HUES64 (cell line): Measurements from ENCODE around the gene ETNPPL.
A peak's percentile ranks its signal among the peaks of the same experiment; 100 is the strongest.

Experiments used
- H3K27ac ChIP-seq: 2 replicates; pipeline ENCODE4 v1.7.0; 2013; ENCODE audit warnings: low read depth, low read length, inconsistent platforms
- H3K27me3 ChIP-seq: 2 replicates; pipeline ENCODE4 v1.6.1; 2013; ENCODE audit warnings: mild to moderate bottlenecking, low read length; ENCODE audit not compliant: insufficient read depth
- H3K36me3 ChIP-seq: 2 replicates; pipeline ENCODE4 v1.6.1; 2013; ENCODE audit warnings: mild to moderate bottlenecking, low read length; ENCODE audit not compliant: insufficient read depth
- H3K4me1 ChIP-seq: 2 replicates; pipeline ENCODE4 v1.6.1; 2013; ENCODE audit warnings: mild to moderate bottlenecking, low read length, moderate library complexity; ENCODE audit not compliant: insufficient read depth
- H3K4me3 ChIP-seq: 2 replicates; pipeline ENCODE4 v1.5.1; 2013; ENCODE audit warnings: mild to moderate bottlenecking, low read length, moderate library complexity
- H3K9ac ChIP-seq: 2 replicates; pipeline ENCODE4 v1.6.1; 2013; ENCODE audit warnings: mild to moderate bottlenecking, low read depth, low read length
- H3K9me3 ChIP-seq: 2 replicates; pipeline ENCODE4 v1.6.1; 2013; ENCODE audit warnings: low read depth, low read length; ENCODE audit not compliant: insufficient read depth
- WGBS: fragments of 150-250, 120-280 bp; methylation state at CpG from one replicate; pipeline ENCODE4 v1.1.7; 2013; ENCODE audit warnings: missing lambda C conversion rate; 5-methylcytosine and 5-hydroxymethylcytosine counted together

The ETNPPL gene

GRCh38 chr4:108787106-108787505 is 24.3 kb upstream of the ETNPPL start:
- no peak overlapping the region for H3K27ac ChIP-seq
- no peak overlapping the region for H3K4me3 ChIP-seq
- no peaks in the 10 kb centered on the region for H3K4me1 ChIP-seq
- H3K27me3 ChIP-seq = no peaks in the 10 kb centered on the region
- no peaks in the 10 kb centered on the region for H3K36me3 ChIP-seq
- H3K9ac ChIP-seq = no peak overlapping the region
- WGBS = 91% methylated on average over 14 of the region's 14 CpGs
- no peaks in the 10 kb centered on the region for H3K9me3 ChIP-seq

GRCh38 chr4:108786351-108786750 is 23.5 kb upstream of the ETNPPL start:
- no peak overlapping the region for H3K4me3 ChIP-seq
- no peaks in the 10 kb centered on the region for H3K9me3 ChIP-seq
- WGBS = 92% methylated on average over 8 of the region's 8 CpGs

DNA sequence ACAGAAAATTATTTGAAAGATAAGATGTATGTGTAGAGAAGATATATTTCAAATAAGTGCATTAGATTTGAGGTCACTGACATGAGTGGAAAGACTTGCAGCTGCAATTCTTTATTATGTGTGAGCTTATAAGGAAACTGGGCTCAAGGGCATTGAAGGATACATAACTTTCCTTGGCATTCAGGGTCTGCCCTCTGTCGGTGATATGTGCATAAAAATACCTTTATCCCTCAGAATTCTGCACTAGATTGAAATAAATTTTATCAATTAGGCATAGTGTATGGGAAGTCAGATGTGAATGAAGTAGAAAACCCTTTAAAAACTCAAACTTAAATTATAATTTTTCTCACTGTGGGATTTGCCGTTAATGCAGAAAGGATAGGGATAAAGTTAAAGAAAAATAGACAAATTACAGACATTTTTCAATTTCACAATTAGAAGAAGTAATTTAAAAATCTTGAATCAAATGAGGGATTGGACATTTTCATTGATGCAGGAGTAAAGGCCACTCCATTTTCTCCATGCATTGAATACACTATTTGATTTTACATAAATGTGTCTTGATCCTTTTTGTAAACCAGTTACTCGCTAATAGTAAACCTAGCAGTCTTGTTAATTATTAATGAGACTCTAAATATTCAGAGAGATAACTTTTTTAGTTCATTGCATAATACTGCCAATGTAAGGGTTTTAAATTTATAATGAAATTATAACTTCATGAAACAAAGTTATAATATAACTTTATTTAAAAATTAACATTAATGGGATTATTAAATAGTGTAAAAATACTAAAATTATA is 21.0 kb upstream of the ETNPPL start:
- Histone ChIP-seq H3K9ac (no peak overlapping the region), H3K4me1 (no peaks in the 10 kb centered on the region), H3K36me3 (no peaks in the 10 kb centered on the region), H3K4me3 (no peak overlapping the region), H3K9me3 (no peaks in the 10 kb centered on the region), H3K27me3 (no peaks in the 10 kb centered on the region), H3K27ac (no peak overlapping the region)
- WGBS = no CpG with 5 or more reads among the region's 3 CpGs

More at GRCh38 chr4:108786351-108786750, 23.5 kb upstream of the ETNPPL start:
- Histone ChIP-seq H3K27me3 (no peaks in the 10 kb centered on the region), H3K4me1 (no peaks in the 10 kb centered on the region), H3K9ac (no peak overlapping the region), H3K27ac (no peak overlapping the region), H3K36me3 (no peaks in the 10 kb centered on the region)

- no peaks in the 10 kb centered on the region for H3K4me1 ChIP-seq
- H3K4me3 ChIP-seq = no peak overlapping the region
- H3K27ac ChIP-seq = no peak overlapping the region
Measured at GRCh38 chr4:108779958-108780357, 17.1 kb upstream of the ETNPPL start.

GRCh38 chr4:108777388-108777787 is 14.5 kb upstream of the ETNPPL start:
- 94% methylated on average over 2 of the region's 2 CpGs for WGBS
- H3K4me1 ChIP-seq = no peaks in the 10 kb centered on the region

More at GRCh38 chr4:108779958-108780357, 17.1 kb upstream of the ETNPPL start:
- Histone ChIP-seq H3K9ac (no peak overlapping the region), H3K36me3 (no peaks in the 10 kb centered on the region), H3K27me3 (no peaks in the 10 kb centered on the region), H3K9me3 (no peaks in the 10 kb centered on the region)

DNA sequence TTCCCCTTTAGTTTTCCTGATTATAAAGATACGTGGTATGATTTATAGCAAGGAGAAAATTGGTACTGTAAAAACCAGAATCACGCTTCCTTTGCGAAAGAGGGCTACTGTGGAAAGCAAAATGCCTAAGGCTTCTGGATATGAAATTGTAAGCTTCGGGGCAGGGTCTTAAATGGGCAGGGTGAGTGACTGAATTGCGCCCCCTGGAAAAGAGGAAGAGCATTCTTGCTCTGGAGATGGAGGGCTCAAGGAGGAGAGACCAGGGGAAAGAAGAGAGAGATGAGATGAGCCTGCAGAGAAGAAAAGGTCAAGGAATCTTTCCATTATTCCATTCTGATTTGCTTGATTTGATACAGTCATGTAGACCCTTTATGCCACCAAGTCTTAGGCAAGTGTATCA is 13.1 kb upstream of the ETNPPL start:
- no peak overlapping the region for H3K27ac ChIP-seq
- H3K4me3 ChIP-seq = no peak overlapping the region
- no peaks in the 10 kb centered on the region for H3K27me3 ChIP-seq
- H3K9ac ChIP-seq = no peak overlapping the region
- H3K36me3 ChIP-seq = no peaks in the 10 kb centered on the region
- H3K4me1 ChIP-seq = no peaks in the 10 kb centered on the region
- 90% methylated on average over 5 of the region's 5 CpGs for whole genome bisulfite sequencing
- H3K9me3 ChIP-seq = no peaks in the 10 kb centered on the region

More at GRCh38 chr4:108777388-108777787, 14.5 kb upstream of the ETNPPL start:
- Histone ChIP-seq H3K9ac (no peak overlapping the region), H3K36me3 (no peaks in the 10 kb centered on the region), H3K9me3 (no peaks in the 10 kb centered on the region), H3K27me3 (no peaks in the 10 kb centered on the region), H3K4me3 (no peak overlapping the region), H3K27ac (no peak overlapping the region)

- no peak overlapping the region for H3K4me3 ChIP-seq
- no peaks in the 10 kb centered on the region for H3K27me3 ChIP-seq
- H3K27ac ChIP-seq = no peak overlapping the region
- H3K9ac ChIP-seq = no peak overlapping the region
- no peaks in the 10 kb centered on the region for H3K36me3 ChIP-seq
- no peaks in the 10 kb centered on the region for H3K4me1 ChIP-seq
- WGBS = 89% methylated on average over 5 of the region's 5 CpGs
- H3K9me3 ChIP-seq = no peaks in the 10 kb centered on the region
Measured at GRCh38 chr4:108774809-108775530, 12.1 kb upstream of the ETNPPL start.

GRCh38 chr4:108772402-108772801 is 9.5 kb upstream of the ETNPPL start:
- H3K9me3 ChIP-seq = no peaks in the 10 kb centered on the region
- H3K27ac ChIP-seq = no peak overlapping the region
- WGBS = 95% methylated on average over 7 of the region's 7 CpGs
- H3K36me3 ChIP-seq = no peaks in the 10 kb centered on the region
- no peak overlapping the region for H3K9ac ChIP-seq
- no peaks in the 10 kb centered on the region for H3K27me3 ChIP-seq
- H3K4me1 ChIP-seq = no peaks in the 10 kb centered on the region
- H3K4me3 ChIP-seq = no peak overlapping the region

- Histone ChIP-seq H3K9ac (no peak overlapping the region), H3K27me3 (peaks cover 32% of the 10 kb centered on the region), H3K27ac (no peak overlapping the region), H3K36me3 (no peaks in the 10 kb centered on the region), H3K4me1 (peaks cover 6% of the 10 kb centered on the region; the same call in 1 of the 2 replicates), H3K9me3 (no peaks in the 10 kb centered on the region), H3K4me3 (no peak overlapping the region)
- WGBS = 89% methylated on average over 3 of the region's 3 CpGs
Measured at GRCh38 chr4:108766058-108766457, 3.2 kb upstream of the ETNPPL start.

GRCh38 chr4:108763986-108764385 is 1.1 kb upstream of the ETNPPL start:
- H3K36me3 ChIP-seq = no peaks in the 10 kb centered on the region
- H3K4me1 ChIP-seq = peaks cover 6% of the 10 kb centered on the region; the same call in 1 of the 2 replicates
- peaks cover 44% of the 10 kb centered on the region for H3K27me3 ChIP-seq
- no peak overlapping the region for H3K27ac ChIP-seq
- no peak overlapping the region for H3K9ac ChIP-seq
- H3K4me3 ChIP-seq = no peak overlapping the region
- H3K9me3 ChIP-seq = no peaks in the 10 kb centered on the region
- no CpG with 5 or more reads among the region's 4 CpGs for WGBS

DNA sequence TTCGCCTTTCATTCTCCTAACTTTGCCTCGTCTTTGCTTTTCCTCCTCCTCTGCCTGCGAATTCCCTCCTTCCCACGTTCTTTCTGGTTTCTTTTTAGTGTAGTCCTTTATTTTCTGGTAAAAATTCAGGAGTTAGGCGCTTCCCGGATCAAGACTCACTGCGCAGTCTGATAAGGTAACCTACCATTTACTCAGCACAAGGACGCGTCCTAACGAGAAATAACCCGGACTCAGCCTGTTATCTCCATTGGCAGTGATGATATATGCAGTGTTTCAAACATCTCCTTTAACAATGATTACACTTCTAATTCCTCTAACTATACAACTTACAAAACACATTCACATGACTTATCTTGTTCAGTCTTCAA is 357 bp upstream of the ETNPPL start:
- Histone ChIP-seq H3K9me3 (no peaks in the 10 kb centered on the region), H3K9ac (no peak overlapping the region; the same call in 1 of the 2 replicates)

More for the DNA sequence above, 357 bp upstream of the ETNPPL start:
- Histone ChIP-seq H3K27ac (no peak overlapping the region), H3K4me3 (peak overlapping the region; percentile 58), H3K36me3 (no peaks in the 10 kb centered on the region), H3K27me3 (peaks cover 44% of the 10 kb centered on the region), H3K4me1 (peaks cover 6% of the 10 kb centered on the region; the same call in 1 of the 2 replicates)
- 42% methylated on average over 11 of the region's 11 CpGs for WGBS
